ENCODE data around the gene SCD5.
A peak's percentile ranks its signal among the peaks of the same experiment; 100 is the strongest.

Gene SCD5

DNA sequence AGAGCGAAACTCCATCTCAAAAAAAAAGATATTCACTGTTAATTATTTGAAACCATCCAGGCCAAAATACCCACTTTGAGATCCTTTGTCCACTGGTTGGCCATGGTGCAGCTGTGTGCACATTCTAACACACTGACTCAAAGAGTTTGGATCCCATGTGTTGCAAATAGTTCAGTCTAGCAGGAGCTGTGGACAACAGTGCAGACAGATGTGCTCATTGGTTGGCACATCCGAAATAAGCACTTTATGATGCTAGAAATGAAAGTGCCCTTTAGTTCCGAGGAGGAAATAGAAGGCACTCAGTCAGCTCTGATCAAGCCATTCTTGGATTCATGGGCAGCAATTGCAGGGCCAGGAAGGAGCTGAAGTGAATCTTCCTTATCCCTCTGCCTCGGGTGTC, 173.8 kb downstream of the SCD5 start:
- no peak overlapping the region for H3K27ac ChIP-seq
- TF ChIP-seq CTCF (conservative IDR thresholded peaks at IDR 0.05) = no peak

GRCh38 chr4:82623121-82623683, 175.4 kb downstream of the SCD5 start:
- no peak overlapping the region for H3K27ac ChIP-seq
- no peak for TF ChIP-seq CTCF (conservative IDR thresholded peaks at IDR 0.05)
- TF ChIP-seq ZFX (IDR thresholded peaks at IDR 0.05) = no peak

GRCh38 chr4:82621251-82621650, 177.3 kb downstream of the SCD5 start:
- no peak overlapping the region for H3K27ac ChIP-seq

DNA sequence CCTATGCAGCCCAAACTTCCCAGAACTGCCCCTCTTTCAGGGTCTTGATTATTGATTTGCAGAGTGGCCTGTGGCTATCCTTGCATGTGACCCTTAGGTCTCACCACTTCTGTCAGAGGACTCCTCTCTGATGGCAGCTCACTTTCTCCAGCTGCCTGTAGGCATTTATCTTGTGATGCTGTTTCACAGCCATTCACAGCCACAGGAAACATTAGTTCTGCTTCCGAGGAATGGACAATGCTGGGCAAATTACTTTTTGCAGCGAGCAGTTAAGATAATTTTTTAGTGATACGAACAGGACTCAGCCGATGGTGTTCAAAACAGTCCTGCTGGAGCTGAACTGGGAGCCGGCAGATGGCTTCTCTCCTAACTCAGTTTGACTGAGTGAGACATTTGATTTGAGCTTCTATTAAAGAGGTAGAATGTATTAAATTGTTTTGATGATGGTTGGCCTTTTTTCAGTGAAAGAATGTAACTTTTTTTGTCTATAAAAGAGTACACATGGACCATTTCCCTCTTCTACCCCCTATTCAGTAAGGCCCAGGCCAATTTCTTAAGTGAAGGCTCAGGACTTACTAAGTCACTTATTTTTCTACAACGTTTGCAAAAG, 178.4 kb downstream of the SCD5 start:
- TF ChIP-seq CTCF (conservative IDR thresholded peaks at IDR 0.05) (no peak), ZFX (IDR thresholded peaks at IDR 0.05) (no peak)

More at GRCh38 chr4:82621251-82621650, 177.3 kb downstream of the SCD5 start:
- TF ChIP-seq ZFX (IDR thresholded peaks at IDR 0.05) = no peak
- TF ChIP-seq CTCF (conservative IDR thresholded peaks at IDR 0.05) = no peak

GRCh38 chr4:82618103-82618720, 180.4 kb downstream of the SCD5 start:
- TF ChIP-seq CTCF (conservative IDR thresholded peaks at IDR 0.05) (no peak), ZFX (IDR thresholded peaks at IDR 0.05) (no peak)
- no peak overlapping the region for H3K27ac ChIP-seq

More for the DNA sequence above, 178.4 kb downstream of the SCD5 start:
- no peak overlapping the region for H3K27ac ChIP-seq

GRCh38 chr4:82614838-82615449, 183.7 kb downstream of the SCD5 start:
- TF ChIP-seq CTCF (conservative IDR thresholded peaks at IDR 0.05) (no peak), ZFX (IDR thresholded peaks at IDR 0.05) (no peak)
- peak overlapping the region; percentile 25; the same call in 1 of the 2 replicates for H3K27ac ChIP-seq

- TF ChIP-seq CTCF (conservative IDR thresholded peaks at IDR 0.05) (no peak), ZFX (IDR thresholded peaks at IDR 0.05) (no peak)
- H3K27ac ChIP-seq = no peak overlapping the region
These were observed 185.5 kb downstream of the SCD5 start for GRCh38 chr4:82613121-82613520.
